Immature natural killer cell (primary cell): ENCODE results near the gene TMEM178A. TPM values are rescaled to one million over a fixed set of nuclear protein-coding genes. Genes with fewer than 3 reads are reported as not detected.
"Not testable (repeated sequence)": the region's sequence is repeated elsewhere in the genome, so short reads cannot be mapped to it uniquely, and the experiment has no call there.

Experiments used
- DNase-seq, 3 donors: peaks; one replicate each; pipeline ENCODE4 v3.0.0; 2022; ENCODE audit warnings: mixed read lengths in 1 of 3
- H3K27ac Mint-ChIP-seq, 6 donors: one replicate each; pipeline ENCODE4 v1.8.0; 2020; ENCODE audit warnings: mixed read lengths in 6 of 6, mild to moderate bottlenecking in 5 of 6, inconsistent platforms in 4 of 6, moderate library complexity in 3 of 6
- H3K27me3 Mint-ChIP-seq, 3 donors: one replicate each; pipeline ENCODE4 v1.8.0; 2020 to 2021; ENCODE audit warnings: low read depth in 3 of 3, mild to moderate bottlenecking in 3 of 3, mixed read lengths in 3 of 3, moderate library complexity in 3 of 3, inconsistent platforms in 1 of 3
- H3K36me3 Mint-ChIP-seq, 3 donors: one replicate each; pipeline ENCODE4 v1.8.0; 2020; ENCODE audit warnings: mixed read lengths in 3 of 3, inconsistent platforms in 2 of 3, mild to moderate bottlenecking in 2 of 3
- H3K4me1 Mint-ChIP-seq, 2 donors: one replicate each; pipeline ENCODE4 v1.8.0; 2020; ENCODE audit warnings: inconsistent platforms in 2 of 2, mild to moderate bottlenecking in 2 of 2, mixed read lengths in 2 of 2, moderate library complexity in 1 of 2
- H3K4me3 Mint-ChIP-seq, 5 donors: one replicate each; pipeline ENCODE4 v1.8.0; 2020; ENCODE audit warnings: mild to moderate bottlenecking in 5 of 5, mixed read lengths in 5 of 5, inconsistent platforms in 3 of 5, moderate library complexity in 3 of 5
- H3K9me3 Mint-ChIP-seq, 6 donors: one replicate each; pipeline ENCODE4 v1.8.0; 2020; ENCODE audit warnings: mild to moderate bottlenecking in 6 of 6, mixed read lengths in 6 of 6, inconsistent platforms in 4 of 6, moderate library complexity in 3 of 6
- polyA plus RNA-seq, 3 donors: library from polyadenylated mRNA; unstranded; fragments of 300-500 nt; fragmentation: Illumina TruSeq; gene quantifications; one replicate each; pipeline ENCODE4 v1.2.3, GENCODE V29; 2021

TMEM178A gene
- polyA plus RNA-seq, 3 donors from 2014 or later: not detected

DNA sequence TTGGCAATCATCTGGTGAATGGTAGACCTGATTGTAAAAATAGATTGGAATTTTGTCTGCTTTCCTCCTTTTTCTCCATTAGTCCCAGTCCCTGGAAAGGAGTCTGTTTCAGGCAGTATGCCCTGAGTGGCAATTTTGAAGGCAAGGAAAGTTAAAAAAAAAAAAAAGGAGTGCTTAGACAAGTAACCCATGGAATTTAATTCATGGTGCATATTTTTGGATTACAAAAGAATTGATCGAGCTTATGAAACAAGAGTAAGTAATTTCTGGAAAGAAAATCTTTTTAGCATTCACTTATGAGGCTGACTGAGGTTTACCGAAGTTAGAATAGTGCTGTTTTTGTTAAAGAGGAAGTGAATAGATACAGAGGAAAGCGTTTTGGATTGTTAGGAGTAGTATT lies 29.4 kb upstream of the TMEM178A start:
- Mint-ChIP-seq H3K27ac (no peak overlapping the region), H3K4me3 (no peak overlapping the region), H3K4me1 (no peaks in the 10 kb centered on the region), H3K27me3 (peaks cover 2 to 10% (median 2%) of the 10 kb centered on the region in 3 donors), H3K9me3 (peaks cover 0 to 2% (median 0%) of the 10 kb centered on the region in 6 donors), H3K36me3 (no peaks in the 10 kb centered on the region)
- no peak for DNase-seq

DNA sequence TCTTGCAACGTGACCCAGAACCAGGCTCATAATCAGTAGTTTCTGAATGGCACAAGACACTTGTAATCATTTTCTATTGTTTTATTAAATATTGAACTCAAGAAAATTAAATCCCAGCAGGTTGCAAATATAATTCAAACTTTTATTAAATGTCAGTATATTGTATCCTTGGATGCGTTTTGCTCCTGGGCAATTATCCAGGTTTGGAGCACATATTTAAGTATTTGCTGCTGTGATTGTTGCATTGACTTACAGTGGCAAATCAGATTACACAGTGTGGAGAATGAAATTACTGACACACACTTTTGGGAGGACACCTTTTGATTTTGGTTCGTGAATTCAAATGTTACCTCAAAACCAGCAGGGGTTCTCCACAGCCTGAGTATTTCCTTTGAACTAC lies 27.1 kb upstream of the TMEM178A start:
- Mint-ChIP-seq H3K27me3 (peaks cover 2 to 7% (median 3%) of the 10 kb centered on the region in 3 donors), H3K4me1 (no peaks in the 10 kb centered on the region), H3K27ac (no peak overlapping the region), H3K4me3 (no peak overlapping the region), H3K36me3 (no peaks in the 10 kb centered on the region), H3K9me3 (peaks cover 0 to 2% (median 0%) of the 10 kb centered on the region in 6 donors)
- DNase-seq: no peak

DNA sequence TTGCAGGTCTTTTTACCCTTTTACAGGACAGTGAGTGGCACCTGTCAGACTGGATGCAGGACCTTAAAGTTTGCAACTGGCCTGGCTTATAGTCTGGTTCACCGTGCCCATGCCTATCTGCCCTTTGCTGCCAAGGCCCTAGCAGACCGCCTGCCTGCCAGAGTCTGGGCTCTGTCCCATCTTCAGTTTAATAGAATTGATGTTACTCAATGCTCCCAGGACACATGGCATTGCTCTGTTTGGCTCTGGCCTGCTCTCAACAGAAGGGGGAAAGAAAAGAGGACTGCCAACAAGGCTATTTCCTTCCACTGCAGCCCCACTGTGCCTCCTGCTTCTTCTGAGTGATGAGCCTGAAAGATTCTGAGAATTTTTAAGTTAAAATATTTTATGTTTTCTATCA lies 25.6 kb upstream of the TMEM178A start:
- H3K36me3 Mint-ChIP-seq: no peaks in the 10 kb centered on the region
- H3K9me3 Mint-ChIP-seq: peaks cover 0 to 2% (median 0%) of the 10 kb centered on the region in 6 donors
- DNase-seq: no peak
- H3K4me3 Mint-ChIP-seq: no peak overlapping the region
- no peak overlapping the region for H3K27ac Mint-ChIP-seq
- H3K4me1 Mint-ChIP-seq: no peaks in the 10 kb centered on the region
- peaks cover 1 to 2% (median 2%) of the 10 kb centered on the region in 3 donors for H3K27me3 Mint-ChIP-seq

DNA sequence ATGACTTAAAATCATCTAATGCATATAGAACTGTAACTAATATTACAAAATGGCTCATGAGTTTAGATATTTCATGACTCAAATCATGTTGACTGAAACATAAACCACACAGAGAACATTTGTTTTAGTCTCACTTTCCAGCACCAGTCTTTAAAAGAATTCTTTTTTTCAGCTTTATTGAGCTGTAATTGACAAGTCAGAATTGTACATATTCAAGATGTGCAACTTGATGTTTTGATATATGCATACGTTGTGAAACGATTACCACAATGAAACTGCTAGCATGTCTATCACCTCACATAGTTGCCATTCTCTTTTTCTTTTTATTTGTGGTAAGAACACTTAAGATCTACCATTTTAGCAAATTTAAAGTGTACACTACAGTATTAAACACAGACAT lies 25.0 kb upstream of the TMEM178A start:
- H3K4me1 Mint-ChIP-seq: no peaks in the 10 kb centered on the region
- DNase-seq: no peak
- no peak overlapping the region for H3K4me3 Mint-ChIP-seq
- H3K36me3 Mint-ChIP-seq: no peaks in the 10 kb centered on the region
- peaks cover 1 to 2% (median 2%) of the 10 kb centered on the region in 3 donors for H3K27me3 Mint-ChIP-seq
- no peaks in the 10 kb centered on the region for H3K9me3 Mint-ChIP-seq
- H3K27ac Mint-ChIP-seq: no peak overlapping the region

DNA sequence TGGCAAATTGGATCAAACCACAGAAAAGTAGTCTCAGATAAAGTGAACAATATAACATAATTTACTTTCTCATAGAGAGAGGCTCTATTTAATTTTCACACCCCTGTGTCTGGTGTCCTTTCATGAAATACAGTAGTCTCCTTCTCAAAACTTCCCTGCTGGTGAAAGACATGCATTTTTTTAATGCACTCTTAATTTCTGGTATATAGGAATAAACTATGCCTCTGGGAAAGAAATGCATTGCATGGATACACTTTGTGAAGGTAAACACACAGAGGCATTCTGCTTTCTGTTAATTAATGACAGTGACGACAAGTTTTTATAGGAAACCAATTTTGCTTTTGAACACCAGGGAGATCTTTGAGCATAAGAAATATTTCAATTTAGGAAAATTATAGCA lies 24.1 kb upstream of the TMEM178A start:
- Mint-ChIP-seq H3K36me3 (no peaks in the 10 kb centered on the region), H3K27me3 (peaks cover 2 to 3% (median 2%) of the 10 kb centered on the region in 3 donors), H3K27ac (no peak overlapping the region), H3K4me3 (no peak overlapping the region), H3K4me1 (no peaks in the 10 kb centered on the region), H3K9me3 (no peaks in the 10 kb centered on the region)
- no peak for DNase-seq

DNA sequence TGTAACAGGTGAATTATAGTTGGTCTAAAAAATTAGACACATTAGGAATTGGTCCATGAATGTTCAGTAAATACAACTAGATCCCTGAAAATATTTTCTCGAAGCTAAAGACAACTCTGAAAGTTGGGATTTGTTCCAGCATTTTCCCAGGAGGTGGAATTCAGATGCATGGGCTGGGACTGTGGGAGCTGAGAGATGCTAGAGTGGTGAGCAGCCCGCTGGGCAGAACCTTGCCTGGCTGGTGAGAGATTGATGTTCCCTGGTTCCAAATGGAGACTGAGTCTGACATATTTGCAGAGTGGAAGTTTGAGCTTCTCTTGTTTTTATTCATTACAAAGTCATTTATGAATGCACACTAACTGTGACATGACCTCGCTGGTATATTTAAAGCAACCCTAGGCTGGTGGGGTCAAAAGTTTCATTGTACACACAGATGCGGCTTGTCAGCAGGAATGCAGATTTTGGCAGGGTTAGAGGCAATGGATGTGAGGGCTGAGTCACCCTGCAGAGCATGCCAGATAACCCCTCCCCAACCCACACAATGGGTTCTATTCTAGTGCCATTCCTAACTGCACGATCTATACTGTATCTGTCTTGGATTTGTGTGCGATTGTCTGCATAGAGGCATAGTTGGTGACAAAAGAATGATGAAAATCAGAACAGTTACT lies 23.5 kb upstream of the TMEM178A start:
- H3K9me3 Mint-ChIP-seq: no peaks in the 10 kb centered on the region
- H3K27me3 Mint-ChIP-seq: peaks cover 2 to 3% (median 3%) of the 10 kb centered on the region in 3 donors
- no peak overlapping the region for H3K4me3 Mint-ChIP-seq
- no peak for DNase-seq
- H3K36me3 Mint-ChIP-seq: no peaks in the 10 kb centered on the region
- H3K4me1 Mint-ChIP-seq: no peaks in the 10 kb centered on the region
- H3K27ac Mint-ChIP-seq: no peak overlapping the region

DNA sequence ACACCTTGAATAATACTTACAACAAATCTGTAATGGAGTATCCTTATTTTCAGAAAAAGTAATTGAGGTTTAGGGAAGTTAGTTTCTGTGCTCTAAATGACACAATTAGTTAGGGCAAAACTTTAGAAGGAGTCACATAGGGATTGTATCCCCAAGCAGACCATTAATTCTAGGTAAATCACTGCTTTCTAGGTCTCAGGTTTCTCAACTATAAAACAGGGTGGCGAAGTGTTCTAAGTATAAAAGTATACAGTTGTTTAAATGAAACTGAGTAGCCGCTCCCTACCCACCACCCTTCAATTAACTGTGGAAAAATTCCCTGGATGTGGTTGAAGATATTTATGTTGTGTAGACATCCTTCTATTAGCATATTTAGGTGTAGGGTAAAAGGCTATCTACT lies 19.9 kb upstream of the TMEM178A start:
- no peak overlapping the region for H3K4me3 Mint-ChIP-seq
- no peaks in the 10 kb centered on the region for H3K36me3 Mint-ChIP-seq
- H3K27me3 Mint-ChIP-seq: peaks cover 2 to 5% (median 3%) of the 10 kb centered on the region in 3 donors
- no peaks in the 10 kb centered on the region for H3K4me1 Mint-ChIP-seq
- no peak overlapping the region for H3K27ac Mint-ChIP-seq
- DNase-seq: no peak
- H3K9me3 Mint-ChIP-seq: no peaks in the 10 kb centered on the region

DNA sequence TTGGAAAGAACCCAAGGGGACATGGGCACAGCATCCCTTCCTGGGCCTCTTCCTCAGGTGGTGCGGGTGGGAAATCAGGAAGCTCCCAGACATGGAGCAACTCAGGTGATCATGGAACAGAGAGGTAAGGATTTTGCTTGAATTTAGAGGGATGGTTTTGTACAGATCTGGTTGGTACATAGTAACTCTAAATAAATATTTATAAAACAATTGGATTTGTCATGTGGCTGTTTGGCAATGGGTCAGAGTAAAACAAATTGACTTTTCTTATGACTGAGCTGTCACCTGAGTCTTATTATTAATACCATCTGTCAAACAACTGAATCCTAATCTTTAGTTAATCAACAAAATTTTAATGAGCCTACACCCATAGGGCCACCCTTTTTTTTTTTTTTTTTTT lies 19.4 kb upstream of the TMEM178A start:
- peaks cover 0 to 2% (median 0%) of the 10 kb centered on the region in 6 donors for H3K9me3 Mint-ChIP-seq
- no peaks in the 10 kb centered on the region for H3K36me3 Mint-ChIP-seq
- H3K27me3 Mint-ChIP-seq: peaks cover 0 to 3% (median 3%) of the 10 kb centered on the region in 3 donors
- H3K4me3 Mint-ChIP-seq: no peak overlapping the region
- DNase-seq: no peak
- no peaks in the 10 kb centered on the region for H3K4me1 Mint-ChIP-seq
- H3K27ac Mint-ChIP-seq: no peak overlapping the region

DNA sequence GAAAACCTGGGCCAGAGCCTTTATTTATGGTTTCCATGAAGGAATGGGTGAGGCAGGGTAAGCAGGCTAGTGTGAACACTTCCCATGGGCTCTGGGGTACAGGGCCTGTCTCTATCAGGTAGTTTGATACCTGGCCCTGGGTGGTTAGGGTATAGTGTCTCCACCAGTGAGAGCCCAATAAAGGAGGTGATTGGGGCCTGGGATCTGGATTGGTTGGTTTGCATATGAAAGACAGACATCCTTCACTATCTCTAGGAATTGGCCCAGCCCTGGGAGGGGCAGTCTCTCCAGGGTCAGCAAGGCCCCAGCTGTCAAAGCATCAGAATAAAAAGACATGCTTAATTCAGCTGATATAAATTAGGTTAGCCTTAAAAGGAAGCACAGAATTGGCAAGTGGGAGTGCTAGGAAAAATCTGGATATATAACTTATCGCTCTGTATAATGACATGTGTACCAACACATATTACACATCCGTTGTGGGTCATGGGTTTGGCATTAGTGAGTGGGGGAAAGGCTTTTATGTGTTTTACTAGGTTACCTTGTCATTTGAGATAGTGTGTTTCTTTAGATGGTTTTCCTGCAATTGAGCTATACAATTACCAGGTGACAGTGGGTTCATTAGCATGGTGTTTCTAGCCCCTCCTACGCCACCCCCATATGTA lies 18.5 kb upstream of the TMEM178A start:
- peaks cover 0 to 3% (median 2%) of the 10 kb centered on the region in 3 donors for H3K27me3 Mint-ChIP-seq
- H3K9me3 Mint-ChIP-seq: peaks cover 0 to 3% (median 0%) of the 10 kb centered on the region in 6 donors
- no peaks in the 10 kb centered on the region for H3K4me1 Mint-ChIP-seq
- H3K36me3 Mint-ChIP-seq: no peaks in the 10 kb centered on the region
- no peak for DNase-seq
- H3K4me3 Mint-ChIP-seq: no peak overlapping the region
- no peak overlapping the region for H3K27ac Mint-ChIP-seq

DNA sequence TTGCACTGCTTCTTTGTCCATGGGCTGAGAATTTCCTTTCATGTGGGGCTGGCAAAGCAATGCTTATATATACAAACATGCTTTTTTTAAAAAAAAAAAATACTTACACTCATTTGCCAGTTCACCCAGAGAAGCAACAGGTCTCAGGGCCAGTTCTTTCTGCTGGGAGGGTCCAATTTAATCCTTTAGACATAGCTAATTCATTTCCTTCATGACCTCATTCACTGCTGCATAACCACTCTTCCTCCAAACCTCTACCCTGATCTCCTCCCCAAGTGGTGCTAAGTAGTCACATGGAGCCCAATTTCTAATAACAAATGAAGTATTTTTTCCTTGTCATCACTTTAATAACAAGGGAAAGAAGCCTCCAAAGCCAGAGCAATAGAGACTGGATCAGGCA lies 17.1 kb upstream of the TMEM178A start:
- no peak for DNase-seq
- Mint-ChIP-seq H3K27ac (no peak overlapping the region), H3K36me3 (peaks cover 0 to 4% (median 0%) of the 10 kb centered on the region in 3 donors), H3K9me3 (peaks cover 0 to 5% (median 0%) of the 10 kb centered on the region in 6 donors), H3K4me3 (no peak overlapping the region), H3K27me3 (peaks cover 0 to 3% (median 2%) of the 10 kb centered on the region in 3 donors), H3K4me1 (no peaks in the 10 kb centered on the region)

DNA sequence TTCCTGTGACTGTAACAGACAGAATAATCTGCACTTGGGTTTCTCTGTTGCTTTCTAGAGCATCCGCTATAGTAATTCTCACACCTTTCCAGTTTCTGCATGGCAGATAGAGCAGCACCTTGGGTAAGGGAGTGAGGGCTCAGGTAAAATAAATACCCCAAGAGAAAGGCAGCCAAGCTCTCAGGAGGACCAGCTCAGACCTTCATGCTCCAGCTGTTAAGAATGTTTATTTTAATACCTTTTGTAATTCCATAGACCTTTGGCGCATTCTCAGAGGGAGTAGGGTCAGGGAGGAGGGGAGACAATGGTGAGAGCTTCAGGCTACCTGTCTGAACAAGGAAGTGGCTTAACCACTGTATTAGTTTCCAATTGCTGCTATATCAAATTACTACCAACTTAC lies 16.2 kb upstream of the TMEM178A start:
- H3K36me3 Mint-ChIP-seq: peaks cover 0 to 6% (median 0%) of the 10 kb centered on the region in 3 donors
- peaks cover 0 to 11% (median 1%) of the 10 kb centered on the region in 6 donors for H3K9me3 Mint-ChIP-seq
- no peaks in the 10 kb centered on the region for H3K4me1 Mint-ChIP-seq
- H3K4me3 Mint-ChIP-seq: no peak overlapping the region
- H3K27me3 Mint-ChIP-seq: peaks cover 0 to 3% (median 2%) of the 10 kb centered on the region in 3 donors
- H3K27ac Mint-ChIP-seq: no peak overlapping the region
- DNase-seq: no peak

DNA sequence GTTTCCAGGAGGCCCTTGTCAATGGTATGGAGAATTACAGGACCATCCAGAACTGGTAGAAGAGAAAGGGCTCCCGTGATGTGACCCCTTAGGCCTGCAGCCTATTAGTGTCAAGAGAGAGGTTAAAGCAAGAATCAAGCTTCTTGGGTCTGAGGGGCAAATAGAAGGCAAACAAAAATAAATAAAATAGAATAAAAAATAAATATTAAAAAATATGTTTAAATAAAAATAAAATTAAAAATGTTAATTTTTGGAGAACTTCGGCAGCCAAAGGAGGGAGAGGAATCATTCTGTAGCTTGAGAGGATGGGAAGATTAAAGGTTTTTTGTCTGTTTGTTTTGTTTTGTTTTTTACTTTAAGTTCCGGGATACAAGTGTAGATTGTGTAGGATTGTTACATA lies 15.2 kb upstream of the TMEM178A start:
- Mint-ChIP-seq H3K4me3 (no peak overlapping the region), H3K36me3 (peaks cover 0 to 6% (median 0%) of the 10 kb centered on the region in 3 donors), H3K27ac (no peak overlapping the region), H3K27me3 (peaks cover 0 to 3% (median 2%) of the 10 kb centered on the region in 3 donors), H3K9me3 (peaks cover 0 to 11% (median 3%) of the 10 kb centered on the region in 6 donors), H3K4me1 (no peaks in the 10 kb centered on the region)
- no peak for DNase-seq

DNA sequence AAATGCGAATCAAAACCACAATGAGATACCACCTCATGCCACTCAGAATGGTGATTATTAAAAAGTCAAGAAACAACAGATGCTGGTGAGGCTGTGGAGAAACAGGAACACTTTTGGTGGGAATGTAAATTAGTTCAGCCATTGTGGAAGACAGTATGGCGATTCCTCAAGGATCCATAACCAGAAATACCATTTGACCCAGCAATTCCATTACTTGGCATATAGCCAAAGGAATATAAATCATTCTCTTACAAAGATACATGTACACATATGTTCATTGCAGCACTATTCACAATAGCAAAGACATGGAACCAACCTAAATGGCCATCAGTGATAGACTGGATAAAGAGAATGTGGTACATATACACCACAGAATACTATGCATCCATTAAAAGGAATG lies 9.5 kb upstream of the TMEM178A start:
- not testable (repeated sequence) for H3K36me3 Mint-ChIP-seq, DNase-seq, H3K4me3 Mint-ChIP-seq, H3K27me3 Mint-ChIP-seq, H3K4me1 Mint-ChIP-seq, H3K27ac Mint-ChIP-seq
- H3K9me3 Mint-ChIP-seq: peaks cover 0 to 11% (median 3%) of the 10 kb centered on the region in 6 donors

DNA sequence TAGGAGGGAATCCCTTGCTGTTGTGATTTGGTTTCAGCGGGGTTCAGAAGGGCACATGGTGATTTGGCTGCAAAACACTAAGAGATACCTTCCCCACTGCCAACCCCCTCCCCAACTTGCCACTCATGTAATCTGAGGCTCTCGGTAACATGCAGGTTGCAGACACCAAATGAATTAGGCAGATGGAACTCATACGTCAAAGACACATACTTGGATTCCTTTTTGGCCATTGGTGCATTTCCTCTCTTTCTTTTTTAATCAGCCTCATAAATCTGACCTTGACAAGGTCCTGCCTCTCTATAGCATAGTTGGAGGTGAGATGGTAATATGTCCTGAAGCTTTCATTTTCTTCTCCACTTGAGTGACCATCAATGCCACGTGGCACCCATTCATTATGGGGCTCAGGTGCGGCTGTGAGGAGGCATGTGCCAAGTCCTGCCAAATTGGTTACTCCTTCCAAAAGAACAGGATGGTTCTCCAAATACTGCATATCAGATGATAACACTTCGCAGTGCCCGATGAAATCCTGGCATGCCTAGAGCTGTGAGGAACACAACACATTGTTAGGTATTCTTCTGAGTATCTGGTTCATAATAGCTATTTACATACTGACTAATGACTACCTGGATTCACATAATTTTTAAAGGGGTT lies 8.3 kb upstream of the TMEM178A start:
- Mint-ChIP-seq H3K27me3 (peaks cover 0 to 3% (median 2%) of the 10 kb centered on the region in 3 donors), H3K9me3 (peaks cover 0 to 11% (median 3%) of the 10 kb centered on the region in 6 donors), H3K27ac (no peak overlapping the region), H3K4me1 (no peaks in the 10 kb centered on the region), H3K36me3 (peaks cover 0 to 6% (median 0%) of the 10 kb centered on the region in 3 donors), H3K4me3 (no peak overlapping the region)
- DNase-seq: no peak
